Uterus (tissue), 2 donors: ENCODE measurements around the gene DCLK3.

Experiments
- CTCF ChIP-seq, 4 experiments: fragments of 200-600 bp in 2 of 4; fragments of 450-650 bp in 2 of 4; sonication (generic) in 2 of 4; IDR thresholded peaks; one replicate each; pipeline ENCODE4 v1.5.1; 2016 to 2019; ENCODE audit warnings: antibody characterized with exemption in 4 of 4, mild to moderate bottlenecking in 2 of 4, moderate library complexity in 1 of 4
- POLR2A ChIP-seq, 2 donors: fragments of 450-650 bp; IDR thresholded peaks; one replicate each; pipeline ENCODE4 v1.6.1; 2016; ENCODE audit warnings: antibody characterized with exemption in 2 of 2, mild to moderate bottlenecking in 1 of 2, moderate library complexity in 1 of 2

GRCh38 chr3:36695113-36695768 is 69.1 kb downstream of the DCLK3 start:
- TF ChIP-seq CTCF (IDR thresholded peaks at IDR 0.05) (no peak), POLR2A (IDR thresholded peaks at IDR 0.05) (no peak)
